Mucosa of rectum (tissue), 2 donors: Measurements from ENCODE around the gene UQCRC2.

Experiments used
- H3K27ac ChIP-seq, 2 donors: one replicate each; pipeline ENCODE4 v1.7.0; 2013; ENCODE audit warnings: inconsistent platforms in 2 of 2, low read depth in 2 of 2, low read length in 2 of 2
- H3K27me3 ChIP-seq, 2 donors: one replicate each; pipeline ENCODE4 v1.7.0; 2013; ENCODE audit warnings: low read length in 2 of 2; ENCODE audit not compliant: control insufficient read depth in 2 of 2, insufficient read depth in 2 of 2
- H3K36me3 ChIP-seq, 2 donors: one replicate each; pipeline ENCODE4 v1.7.0; 2013; ENCODE audit warnings: low read length in 2 of 2; ENCODE audit not compliant: control insufficient read depth in 2 of 2, insufficient read depth in 2 of 2
- H3K4me1 ChIP-seq, 2 donors: one replicate each; pipeline ENCODE4 v1.7.0; 2013; ENCODE audit warnings: low read length in 2 of 2, mild to moderate bottlenecking in 1 of 2; ENCODE audit not compliant: control insufficient read depth in 2 of 2, insufficient read depth in 2 of 2
- H3K4me3 ChIP-seq, 2 donors: one replicate each; pipeline ENCODE4 v1.7.0; 2013; ENCODE audit warnings: low read length in 2 of 2
- H3K9ac ChIP-seq, 2 donors: one replicate each; pipeline ENCODE4 v1.7.0; 2013; ENCODE audit warnings: low read length in 2 of 2, low read depth in 1 of 2, mild to moderate bottlenecking in 1 of 2
- H3K9me3 ChIP-seq, 2 donors: one replicate each; pipeline ENCODE4 v1.7.0; 2013; ENCODE audit warnings: low read length in 2 of 2; ENCODE audit not compliant: control insufficient read depth in 2 of 2
- donor health status: healthy.
- donor health status: Normal muscosa, but diverticular disease.

The UQCRC2 gene

DNA sequence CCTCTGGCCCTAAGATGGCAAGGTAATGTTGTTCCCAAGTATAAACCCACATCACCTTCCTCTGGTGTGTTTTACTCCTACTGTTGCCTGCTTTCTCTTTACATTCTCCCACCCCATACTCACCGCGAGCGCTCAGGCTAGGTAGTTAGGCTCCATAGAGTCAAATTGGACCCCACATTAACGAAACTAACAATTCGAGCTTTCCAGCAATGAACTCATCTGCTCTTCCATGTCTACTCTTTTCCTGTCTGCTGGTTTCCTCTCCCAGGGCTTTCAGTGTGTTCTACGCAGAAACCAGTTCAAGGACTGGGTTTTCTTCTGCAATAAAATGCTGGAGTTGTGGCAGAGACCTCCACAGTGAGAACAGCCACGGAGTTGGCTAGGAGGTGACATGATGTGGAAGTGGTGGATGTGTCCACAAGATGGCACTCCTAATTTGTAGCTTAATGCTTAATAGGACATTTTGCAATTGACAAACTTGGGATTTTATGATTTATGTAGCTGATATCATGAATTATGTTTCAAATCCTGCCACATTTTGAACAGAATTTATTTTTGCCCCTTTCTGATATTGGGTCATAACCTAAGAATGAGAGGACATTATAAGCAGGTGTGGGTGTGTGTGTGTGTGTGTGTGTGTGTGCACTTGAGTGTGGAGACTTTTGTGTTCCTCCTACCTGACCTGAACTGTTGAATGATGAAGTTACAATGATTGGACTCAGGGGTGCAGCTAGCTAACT lies 2.2 kb upstream of the UQCRC2 start:
- H3K9ac ChIP-seq, result no peak overlapping the region
- H3K27me3 ChIP-seq, result no peaks in the 10 kb centered on the region
- H3K4me3 ChIP-seq, result no peak overlapping the region
- peaks cover 13 to 26% of the 10 kb centered on the region in 2 donors for H3K4me1 ChIP-seq
- H3K36me3 ChIP-seq, result peaks cover 0 to 2% of the 10 kb centered on the region in 2 donors
- no peak overlapping the region for H3K27ac ChIP-seq
- H3K9me3 ChIP-seq, result no peaks in the 10 kb centered on the region

DNA sequence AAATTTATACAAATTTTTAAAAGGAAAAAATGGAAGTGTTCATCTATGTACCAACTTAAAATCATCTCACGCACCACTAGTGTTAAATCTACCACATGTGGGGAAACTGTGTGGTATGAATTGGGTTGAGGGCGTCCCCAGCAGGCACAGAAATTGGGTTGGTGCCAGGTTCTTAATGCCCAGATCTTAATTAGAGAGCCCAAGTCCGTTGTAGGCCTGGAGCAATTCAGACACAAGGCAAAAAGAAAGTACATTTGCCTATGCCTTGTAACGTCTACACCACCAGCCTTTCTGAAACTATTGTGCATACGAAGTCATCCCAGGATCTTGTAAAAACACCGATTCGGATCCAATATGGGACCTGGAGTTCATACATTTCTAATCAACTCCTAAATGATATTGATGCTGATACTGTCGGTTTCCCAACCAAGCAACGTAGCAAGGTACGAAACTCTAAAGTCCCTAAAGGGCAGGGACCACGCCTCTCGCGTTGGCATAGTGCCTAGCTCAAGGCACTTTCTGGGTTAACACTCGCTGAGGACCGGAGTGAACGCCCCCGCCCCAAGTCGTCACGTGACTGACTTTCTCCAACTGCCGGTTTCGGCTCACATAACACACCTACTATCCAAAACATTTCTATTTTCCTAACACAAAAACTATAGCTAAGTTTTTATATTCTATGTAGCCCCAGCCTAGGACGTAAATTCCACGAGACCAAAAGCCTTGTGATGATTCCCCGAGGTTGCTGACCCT lies 945 bp upstream of the UQCRC2 start:
- Histone ChIP-seq H3K9me3 (no peaks in the 10 kb centered on the region), H3K27ac (peak overlapping the region; percentile 91 to 96), H3K36me3 (peaks cover 9 to 12% of the 10 kb centered on the region in 2 donors), H3K4me1 (peaks cover 13 to 26% of the 10 kb centered on the region in 2 donors), H3K4me3 (peak overlapping the region; percentile 99 to 100), H3K9ac (peak overlapping the region; percentile 99), H3K27me3 (no peaks in the 10 kb centered on the region)

DNA sequence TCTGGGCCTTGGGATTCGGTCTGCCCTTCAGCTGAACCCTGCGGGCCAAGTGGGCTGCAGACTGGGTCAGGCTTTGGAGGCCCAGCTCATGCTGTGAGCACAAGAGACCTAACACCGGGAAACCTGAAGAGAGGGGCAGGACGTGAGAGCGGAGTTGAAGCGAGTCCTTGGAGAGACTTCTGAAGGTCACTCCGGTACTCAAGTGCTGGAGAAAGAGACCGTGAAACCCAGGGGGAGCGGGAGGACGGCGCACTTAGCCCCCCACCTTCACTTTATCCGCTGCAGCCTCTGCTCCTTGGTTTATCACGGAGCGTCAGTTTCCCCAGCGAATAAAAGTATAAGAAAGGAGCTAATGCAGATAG lies 361 bp downstream of the UQCRC2 start:
- peak overlapping the region; percentile 91 to 96 for H3K27ac ChIP-seq
- peaks cover 21 to 25% of the 10 kb centered on the region in 2 donors for H3K36me3 ChIP-seq
- H3K9me3 ChIP-seq, result no peaks in the 10 kb centered on the region
- H3K9ac ChIP-seq, result peak overlapping the region; percentile 99
- no peaks in the 10 kb centered on the region for H3K27me3 ChIP-seq
- H3K4me3 ChIP-seq, result peak overlapping the region; percentile 99 to 100
- peaks cover 13 to 26% of the 10 kb centered on the region in 2 donors for H3K4me1 ChIP-seq

DNA sequence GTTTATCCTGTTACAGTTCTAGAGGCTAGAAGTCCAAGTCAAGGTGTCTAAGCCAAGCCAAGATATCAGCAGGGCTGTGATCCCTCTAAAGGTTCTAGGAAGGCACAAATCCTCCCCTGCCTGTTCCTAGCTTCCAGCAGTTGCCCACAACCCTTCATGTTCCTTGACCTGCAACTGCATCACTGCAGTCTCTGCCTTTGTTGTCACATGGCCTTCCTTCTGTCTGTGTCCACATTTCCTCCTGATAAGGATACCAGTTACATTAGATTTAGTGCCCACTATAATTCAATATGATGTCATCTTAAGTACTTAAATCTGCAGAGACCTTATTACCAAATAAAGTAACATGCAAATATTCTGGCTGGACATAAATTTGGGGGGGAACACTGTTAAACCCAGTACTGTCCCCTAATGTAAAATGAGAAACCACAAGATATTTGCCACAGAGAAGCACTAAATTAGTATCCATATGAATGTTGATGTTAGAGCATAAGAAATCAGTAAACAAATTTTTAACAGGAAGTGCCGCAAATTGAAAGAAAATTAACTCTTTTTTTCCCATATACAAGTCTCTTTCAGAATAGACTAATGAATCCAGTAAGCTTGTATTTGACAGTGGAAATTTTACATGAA lies 4.7 kb downstream of the UQCRC2 start:
- H3K36me3 ChIP-seq, result peaks cover 51 to 62% of the 10 kb centered on the region in 2 donors

DNA sequence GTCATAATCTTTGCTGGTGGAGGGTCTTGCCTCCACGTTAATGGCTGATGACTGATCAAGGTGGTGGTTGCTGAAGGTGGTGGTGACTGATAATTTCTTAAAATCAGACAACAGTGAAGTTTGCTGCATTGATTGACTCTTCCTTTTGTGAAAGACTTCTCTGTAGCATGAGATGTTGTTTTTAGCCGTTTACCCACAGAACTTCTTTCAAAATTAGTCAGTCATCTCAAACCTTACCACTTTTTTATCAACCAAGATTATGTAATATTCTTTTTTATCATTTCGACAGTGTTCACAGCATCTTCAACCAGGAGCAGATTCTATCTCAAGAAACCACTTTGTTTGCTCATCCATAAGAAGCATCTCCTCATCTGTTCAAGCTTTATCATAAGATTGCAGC lies 5.9 kb downstream of the UQCRC2 start:
- H3K9me3 ChIP-seq, result no peaks in the 10 kb centered on the region
- peaks cover 57 to 73% of the 10 kb centered on the region in 2 donors for H3K36me3 ChIP-seq
- H3K27me3 ChIP-seq, result no peaks in the 10 kb centered on the region
- no peak overlapping the region for H3K27ac ChIP-seq
- H3K9ac ChIP-seq, result no peak overlapping the region
- no peak overlapping the region for H3K4me3 ChIP-seq
- H3K4me1 ChIP-seq, result peaks cover 6 to 8% of the 10 kb centered on the region in 2 donors

More for the DNA sequence above, 4.7 kb downstream of the UQCRC2 start:
- Histone ChIP-seq H3K27ac (no peak overlapping the region), H3K9me3 (no peaks in the 10 kb centered on the region), H3K4me3 (no peak overlapping the region), H3K4me1 (peaks cover 9% of the 10 kb centered on the region in 2 donors), H3K27me3 (no peaks in the 10 kb centered on the region), H3K9ac (no peak overlapping the region)

DNA sequence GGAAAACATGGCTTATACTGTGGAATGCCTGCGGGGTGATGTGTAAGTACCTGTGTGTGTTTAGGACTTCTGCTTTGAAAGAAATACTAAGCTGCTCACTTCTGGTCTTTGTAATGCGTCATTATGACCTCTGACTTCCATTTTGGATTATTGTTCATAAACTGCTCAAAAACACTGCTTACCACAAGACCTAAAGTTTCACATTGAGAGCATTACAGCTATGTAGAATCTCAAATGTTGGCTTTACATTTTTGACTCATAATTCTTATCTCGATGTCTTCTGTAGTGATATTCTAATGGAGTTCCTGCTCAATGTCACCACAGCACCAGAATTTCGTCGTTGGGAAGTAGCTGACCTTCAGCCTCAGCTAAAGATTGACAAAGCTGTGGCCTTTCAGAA lies 9.3 kb downstream of the UQCRC2 start:
- Histone ChIP-seq H3K27me3 (no peaks in the 10 kb centered on the region), H3K4me3 (no peak overlapping the region), H3K36me3 (peaks cover 79 to 93% of the 10 kb centered on the region in 2 donors), H3K9me3 (no peaks in the 10 kb centered on the region), H3K27ac (no peak overlapping the region), H3K9ac (no peak overlapping the region), H3K4me1 (no peaks in the 10 kb centered on the region)

DNA sequence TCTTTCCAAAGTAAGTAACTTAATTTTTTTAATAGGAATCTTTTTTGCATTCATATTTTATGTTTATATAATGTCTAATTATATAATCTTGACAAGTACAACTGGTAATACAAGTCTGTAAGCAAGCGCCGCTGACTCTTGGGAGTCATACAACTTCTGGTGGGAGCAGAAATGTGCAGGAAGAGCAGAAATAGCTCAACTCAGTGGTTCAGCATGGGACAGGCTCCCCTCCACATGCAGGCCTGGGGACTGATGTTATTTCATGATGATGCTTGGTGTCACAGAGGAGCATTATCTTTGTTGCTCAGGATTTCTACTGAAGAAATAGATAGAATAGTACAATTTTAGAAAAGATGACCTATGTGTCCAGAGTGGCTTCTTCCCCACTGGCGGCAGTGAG lies 10.7 kb downstream of the UQCRC2 start:
- H3K36me3 ChIP-seq, result peaks cover 77 to 92% of the 10 kb centered on the region in 2 donors
- no peak overlapping the region for H3K27ac ChIP-seq

DNA sequence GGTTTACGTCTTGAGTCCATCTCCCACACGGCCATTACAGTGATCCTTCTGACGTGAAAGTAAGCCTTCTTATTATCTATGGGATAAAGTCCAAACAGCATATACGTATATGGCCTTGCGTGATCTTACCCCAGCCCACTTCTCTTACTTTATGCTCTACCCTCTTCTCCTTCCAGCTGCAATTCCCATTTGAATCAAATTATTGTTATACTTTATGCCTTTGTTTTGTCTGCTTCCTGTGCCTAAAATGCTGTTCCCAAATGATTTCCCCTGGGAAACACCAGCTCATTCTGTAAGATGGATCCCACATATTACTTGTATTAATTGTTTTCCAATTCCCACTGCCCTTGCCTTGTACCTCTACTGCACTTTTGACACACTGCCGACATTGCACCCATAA lies 11.2 kb downstream of the UQCRC2 start:
- peaks cover 77 to 91% of the 10 kb centered on the region in 2 donors for H3K36me3 ChIP-seq
- H3K27me3 ChIP-seq, result no peaks in the 10 kb centered on the region
- H3K9ac ChIP-seq, result no peak overlapping the region
- H3K27ac ChIP-seq, result no peak overlapping the region
- H3K9me3 ChIP-seq, result no peaks in the 10 kb centered on the region
- H3K4me3 ChIP-seq, result no peak overlapping the region
- no peaks in the 10 kb centered on the region for H3K4me1 ChIP-seq

More for the DNA sequence above, 10.7 kb downstream of the UQCRC2 start:
- Histone ChIP-seq H3K9me3 (no peaks in the 10 kb centered on the region), H3K4me3 (no peak overlapping the region), H3K9ac (no peak overlapping the region), H3K4me1 (no peaks in the 10 kb centered on the region), H3K27me3 (no peaks in the 10 kb centered on the region)

DNA sequence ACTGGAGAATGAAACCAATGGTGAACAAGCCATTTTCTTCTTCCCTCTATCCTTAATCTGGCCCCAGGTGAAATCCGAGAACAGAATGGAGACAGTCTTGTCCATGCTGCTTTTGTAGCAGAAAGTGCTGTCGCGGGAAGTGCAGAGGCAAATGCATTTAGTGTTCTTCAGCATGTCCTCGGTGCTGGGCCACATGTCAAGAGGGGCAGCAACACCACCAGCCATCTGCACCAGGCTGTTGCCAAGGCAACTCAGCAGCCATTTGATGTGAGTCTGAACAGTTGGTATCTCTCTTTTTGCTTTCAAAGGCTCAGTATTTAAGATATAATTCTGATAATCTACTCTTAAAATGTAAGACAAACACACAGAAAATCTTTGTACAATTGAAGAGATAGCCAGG lies 18.7 kb downstream of the UQCRC2 start:
- Histone ChIP-seq H3K36me3 (peaks cover 80 to 85% of the 10 kb centered on the region in 2 donors), H3K9me3 (no peaks in the 10 kb centered on the region), H3K27me3 (no peaks in the 10 kb centered on the region), H3K4me1 (no peaks in the 10 kb centered on the region), H3K9ac (no peak overlapping the region), H3K27ac (no peak overlapping the region), H3K4me3 (no peak overlapping the region)

DNA sequence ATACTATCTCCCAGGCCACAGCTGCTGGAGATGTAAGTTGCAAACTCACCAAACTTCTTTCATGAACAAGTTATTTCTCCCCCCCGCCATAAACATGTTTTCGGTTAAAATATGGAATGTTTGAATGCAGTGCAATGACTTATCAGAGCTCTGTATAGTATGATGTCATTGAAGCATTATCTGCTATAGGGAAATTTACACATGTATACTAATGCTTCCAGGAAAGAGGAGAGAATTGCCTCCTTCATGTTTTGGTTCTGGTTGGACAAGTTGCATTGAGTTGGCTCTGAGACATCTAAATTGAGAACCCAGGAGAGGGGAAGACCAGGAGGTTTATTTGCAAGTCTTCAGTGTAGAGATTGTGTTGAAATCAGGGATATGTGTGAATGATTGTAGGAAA lies 20.8 kb downstream of the UQCRC2 start:
- no peak overlapping the region for H3K27ac ChIP-seq
- no peaks in the 10 kb centered on the region for H3K4me1 ChIP-seq
- no peaks in the 10 kb centered on the region for H3K9me3 ChIP-seq
- no peaks in the 10 kb centered on the region for H3K27me3 ChIP-seq
- H3K36me3 ChIP-seq, result peaks cover 81 to 86% of the 10 kb centered on the region in 2 donors
- no peak overlapping the region for H3K4me3 ChIP-seq
- no peak overlapping the region for H3K9ac ChIP-seq
